Measurements from ENCODE around the gene ALPG. TPM values are rescaled to one million over a fixed set of nuclear protein-coding genes. Genes with fewer than 3 reads are reported as not detected.

Gene ALPG
- total RNA-seq, 1 experiment from 2014 or later, result 65.3 TPM

DNA sequence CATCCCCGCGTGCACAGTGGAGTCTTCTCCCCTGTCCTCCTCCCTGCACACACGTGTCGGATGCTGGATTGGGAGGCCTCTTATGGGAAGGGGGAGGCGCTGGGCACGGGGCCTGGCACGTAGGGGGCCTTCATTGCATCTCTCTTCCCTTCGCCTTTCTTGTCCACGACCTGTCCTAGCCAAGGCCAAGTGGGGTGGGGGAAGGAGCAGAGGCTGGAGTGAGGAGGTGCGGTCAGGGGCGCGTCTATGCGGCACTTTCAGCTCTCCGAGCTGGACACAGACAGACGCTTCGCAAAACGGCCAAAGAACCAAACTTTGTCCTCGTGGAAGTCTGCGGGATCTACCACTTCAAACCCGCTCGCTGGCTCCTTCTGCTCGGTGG is 13.4 kb downstream of the ALPG start:
- no peaks in the 10 kb centered on the region for H3K36me3 ChIP-seq (ENCODE audit: control insufficient read depth, insufficient read depth, low read length)
- peaks cover 5% of the 10 kb centered on the region; the same call in 1 of the 2 replicates for H3K4me1 ChIP-seq (ENCODE audit: control insufficient read depth, insufficient read depth, low read length)
- TF ChIP-seq, protein P1, sequence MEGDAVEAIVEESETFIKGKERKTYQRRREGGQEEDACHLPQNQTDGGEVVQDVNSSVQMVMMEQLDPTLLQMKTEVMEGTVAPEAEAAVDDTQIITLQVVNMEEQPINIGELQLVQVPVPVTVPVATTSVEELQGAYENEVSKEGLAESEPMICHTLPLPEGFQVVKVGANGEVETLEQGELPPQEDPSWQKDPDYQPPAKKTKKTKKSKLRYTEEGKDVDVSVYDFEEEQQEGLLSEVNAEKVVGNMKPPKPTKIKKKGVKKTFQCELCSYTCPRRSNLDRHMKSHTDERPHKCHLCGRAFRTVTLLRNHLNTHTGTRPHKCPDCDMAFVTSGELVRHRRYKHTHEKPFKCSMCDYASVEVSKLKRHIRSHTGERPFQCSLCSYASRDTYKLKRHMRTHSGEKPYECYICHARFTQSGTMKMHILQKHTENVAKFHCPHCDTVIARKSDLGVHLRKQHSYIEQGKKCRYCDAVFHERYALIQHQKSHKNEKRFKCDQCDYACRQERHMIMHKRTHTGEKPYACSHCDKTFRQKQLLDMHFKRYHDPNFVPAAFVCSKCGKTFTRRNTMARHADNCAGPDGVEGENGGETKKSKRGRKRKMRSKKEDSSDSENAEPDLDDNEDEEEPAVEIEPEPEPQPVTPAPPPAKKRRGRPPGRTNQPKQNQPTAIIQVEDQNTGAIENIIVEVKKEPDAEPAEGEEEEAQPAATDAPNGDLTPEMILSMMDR (IDR thresholded peaks at IDR 0.05), result no peak
- TF ChIP-seq POLR2AphosphoS5 (IDR thresholded peaks at IDR 0.05; ENCODE audit: low read depth, low read length), result no peak
- TF ChIP-seq, protein P2, sequence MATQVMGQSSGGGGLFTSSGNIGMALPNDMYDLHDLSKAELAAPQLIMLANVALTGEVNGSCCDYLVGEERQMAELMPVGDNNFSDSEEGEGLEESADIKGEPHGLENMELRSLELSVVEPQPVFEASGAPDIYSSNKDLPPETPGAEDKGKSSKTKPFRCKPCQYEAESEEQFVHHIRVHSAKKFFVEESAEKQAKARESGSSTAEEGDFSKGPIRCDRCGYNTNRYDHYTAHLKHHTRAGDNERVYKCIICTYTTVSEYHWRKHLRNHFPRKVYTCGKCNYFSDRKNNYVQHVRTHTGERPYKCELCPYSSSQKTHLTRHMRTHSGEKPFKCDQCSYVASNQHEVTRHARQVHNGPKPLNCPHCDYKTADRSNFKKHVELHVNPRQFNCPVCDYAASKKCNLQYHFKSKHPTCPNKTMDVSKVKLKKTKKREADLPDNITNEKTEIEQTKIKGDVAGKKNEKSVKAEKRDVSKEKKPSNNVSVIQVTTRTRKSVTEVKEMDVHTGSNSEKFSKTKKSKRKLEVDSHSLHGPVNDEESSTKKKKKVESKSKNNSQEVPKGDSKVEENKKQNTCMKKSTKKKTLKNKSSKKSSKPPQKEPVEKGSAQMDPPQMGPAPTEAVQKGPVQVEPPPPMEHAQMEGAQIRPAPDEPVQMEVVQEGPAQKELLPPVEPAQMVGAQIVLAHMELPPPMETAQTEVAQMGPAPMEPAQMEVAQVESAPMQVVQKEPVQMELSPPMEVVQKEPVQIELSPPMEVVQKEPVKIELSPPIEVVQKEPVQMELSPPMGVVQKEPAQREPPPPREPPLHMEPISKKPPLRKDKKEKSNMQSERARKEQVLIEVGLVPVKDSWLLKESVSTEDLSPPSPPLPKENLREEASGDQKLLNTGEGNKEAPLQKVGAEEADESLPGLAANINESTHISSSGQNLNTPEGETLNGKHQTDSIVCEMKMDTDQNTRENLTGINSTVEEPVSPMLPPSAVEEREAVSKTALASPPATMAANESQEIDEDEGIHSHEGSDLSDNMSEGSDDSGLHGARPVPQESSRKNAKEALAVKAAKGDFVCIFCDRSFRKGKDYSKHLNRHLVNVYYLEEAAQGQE (IDR thresholded peaks at IDR 0.05; ENCODE audit: insufficient read depth in 1 of 2, low read depth in 2 of 2, low read length in 1 of 2), result no peak
- TF ChIP-seq TCF7L2 (IDR thresholded peaks at IDR 0.05; ENCODE audit: low read depth, low read length), result no peak
- TF ChIP-seq SIN3A (IDR thresholded peaks at IDR 0.05; ENCODE audit: borderline replicate concordance, insufficient read depth, low read depth, low read length), result no peak
- no peaks in the 10 kb centered on the region for H3K9me3 ChIP-seq (ENCODE audit: control insufficient read depth, insufficient read depth, low read depth, low read length)
- no peak for DNase-seq (ENCODE audit: low read depth, low spot score)
- no TSS peak for BruUV-seq (replicated peaks)
- in situ Hi-C loops (cut with HindIII; ENCODE audit: low pct_unique_long_range_greater_than_20kb, low sequenced_read_pairs), result no loop called here
- intact Hi-C loops (cut with micrococcal nuclease; ENCODE audit: unreplicated experiment), result no loop called here
- peak overlapping the region; percentile 57 for H3K27ac ChIP-seq (ENCODE audit: low read length)
- ATAC-seq, result peak; percentile 22; the same call in 1 of the 2 replicates
- H3K4me3 ChIP-seq (ENCODE audit: low read depth in 2 of 2, low read length in 2 of 2), result peak overlapping the region; percentile 43 to 48
- peaks cover 3% of the 10 kb centered on the region; the same call in 1 of the 2 replicates for H3K27me3 ChIP-seq (ENCODE audit: control insufficient read depth, insufficient read depth, low read length)
- CTCF ChIA-PET, result no interaction called here
- POLR2A ChIA-PET, result no interaction called here

DNA sequence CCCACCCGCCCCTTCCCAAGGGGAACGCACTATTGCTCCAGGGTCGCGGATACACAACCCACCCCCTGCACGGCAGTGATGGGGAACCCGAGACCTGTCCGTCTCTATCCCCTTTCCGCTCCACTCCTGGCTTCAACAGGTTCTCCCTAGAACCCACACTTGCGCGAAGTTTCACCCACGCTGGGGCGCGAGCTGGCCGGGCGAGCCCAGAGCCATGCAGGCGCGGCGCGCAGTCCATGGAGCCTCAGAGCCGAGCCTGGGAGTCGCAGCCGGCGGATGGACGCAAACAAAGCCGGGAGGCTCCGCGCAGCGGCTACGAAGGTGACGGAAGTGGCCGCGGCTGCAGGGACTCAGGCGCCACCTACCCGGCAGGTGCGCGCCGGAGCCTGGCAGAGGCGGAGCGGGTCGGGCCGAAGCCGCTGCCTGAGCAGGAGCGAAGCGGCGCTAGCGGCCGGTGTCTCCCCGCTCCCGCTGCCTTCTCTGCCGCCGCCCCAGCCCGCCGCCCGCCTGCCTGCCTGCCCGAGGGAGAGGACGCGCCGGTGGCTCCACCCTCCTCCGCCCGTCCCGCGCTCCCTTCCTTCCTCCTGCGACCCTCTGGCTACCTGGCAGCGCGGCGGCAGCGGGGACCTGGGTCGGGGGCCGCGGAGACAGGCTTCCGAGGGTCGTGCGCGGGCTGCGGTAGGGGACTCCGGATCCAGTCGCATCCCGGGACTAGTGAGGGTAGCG is 14.0 kb downstream of the ALPG start:
- CTCF ChIA-PET, result no interaction called here
- peak; percentile 60 for ATAC-seq
- TF ChIP-seq, protein P2 (IDR thresholded peaks at IDR 0.05; ENCODE audit: insufficient read depth in 1 of 2, low read depth in 2 of 2, low read length in 1 of 2), result no peak
- no peak for TF ChIP-seq SIN3A (IDR thresholded peaks at IDR 0.05; ENCODE audit: borderline replicate concordance, insufficient read depth, low read depth, low read length)
- TF ChIP-seq, protein P1 (IDR thresholded peaks at IDR 0.05), result no peak
- H3K27me3 ChIP-seq (ENCODE audit: control insufficient read depth, insufficient read depth, low read length), result peaks cover 3% of the 10 kb centered on the region; the same call in 1 of the 2 replicates
- DNase-seq (ENCODE audit: low read depth, low spot score), result no peak
- H3K36me3 ChIP-seq (ENCODE audit: control insufficient read depth, insufficient read depth, low read length), result no peaks in the 10 kb centered on the region
- POLR2A ChIA-PET, result no interaction called here
- peaks cover 5% of the 10 kb centered on the region; the same call in 1 of the 2 replicates for H3K4me1 ChIP-seq (ENCODE audit: control insufficient read depth, insufficient read depth, low read length)
- H3K27ac ChIP-seq (ENCODE audit: low read length), result peak overlapping the region; percentile 57
- intact Hi-C loops (cut with micrococcal nuclease; ENCODE audit: unreplicated experiment), result no loop called here
- H3K4me3 ChIP-seq (ENCODE audit: low read depth in 2 of 2, low read length in 2 of 2), result peak overlapping the region; percentile 43 to 48
- no TSS peak for BruUV-seq (replicated peaks)
- in situ Hi-C loops (cut with HindIII; ENCODE audit: low pct_unique_long_range_greater_than_20kb, low sequenced_read_pairs), result no loop called here
- no peaks in the 10 kb centered on the region for H3K9me3 ChIP-seq (ENCODE audit: control insufficient read depth, insufficient read depth, low read depth, low read length)
